GM12891 (cell line): ENCODE measurements around the gene FAM83G.

ENCODE experiments used
- DNase-seq: peaks from one replicate; pipeline ENCODE4 v3.0.0; 2011; ENCODE audit warnings: low spot score; ENCODE audit not compliant: insufficient read length
- FAIRE-seq: peaks from 2 replicates; lab custom pipeline; 2011; peaks lifted over from hg19 to GRCh38; lab: Jason Lieb, UNC
- PAX5 ChIP-seq: IDR thresholded peaks from 2 replicates; pipeline ENCODE4 v1.6.1; 2011; ENCODE audit warnings: low read length, moderate library complexity, mild to moderate bottlenecking; ENCODE audit not compliant: insufficient read depth, severe bottlenecking
- POLR2A ChIP-seq: IDR thresholded peaks from 2 replicates; pipeline ENCODE4 v1.6.1; 2011; ENCODE audit warnings: low read depth, low read length, control low read depth
- POLR2AphosphoS5 ChIP-seq: IDR thresholded peaks from 2 replicates; pipeline ENCODE4 v1.6.1; 2011; ENCODE audit warnings: low read depth, low read length, control low read depth
- POU2F2 ChIP-seq: IDR thresholded peaks from 2 replicates; pipeline ENCODE4 v1.6.1; 2011; ENCODE audit warnings: low read depth, mild to moderate bottlenecking, control low read depth, low read length, moderate library complexity
- SPI1 ChIP-seq: IDR thresholded peaks from 2 replicates; pipeline ENCODE4 v1.6.1; 2011; ENCODE audit warnings: low read depth, low read length, control low read depth
- TAF1 ChIP-seq: IDR thresholded peaks from 2 replicates; pipeline ENCODE4 v1.6.1; 2011; ENCODE audit warnings: low read depth, low read length, control low read depth

The FAM83G gene

GRCh38 chr17:19017804-19018599 lies 13.4 kb upstream of the FAM83G start:
- TF ChIP-seq POLR2AphosphoS5: peak; percentile 64; the same call in 1 of the 2 replicates
- no peak for TF ChIP-seq SPI1
- DNase-seq (no peak), FAIRE-seq (no peak)

GRCh38 chr17:19017401-19017800 lies 12.8 kb upstream of the FAM83G start:
- no peak for DNase-seq
- no peak for FAIRE-seq
- TF ChIP-seq POLR2A (no peak), TAF1 (no peak), PAX5 (no peak), POLR2AphosphoS5 (no peak), SPI1 (no peak)

- TF ChIP-seq SPI1 (no peak), POLR2AphosphoS5 (no peak), POU2F2 (no peak), PAX5 (no peak), POLR2A (no peak), TAF1 (no peak)
Observed at GRCh38 chr17:19016881-19017280, 12.3 kb upstream of the FAM83G start.

GRCh38 chr17:19016297-19016696 lies 11.7 kb upstream of the FAM83G start:
- TF ChIP-seq PAX5 (no peak), SPI1 (no peak), POU2F2 (no peak), TAF1 (no peak), POLR2AphosphoS5 (no peak), POLR2A (no peak)
- no peak for FAIRE-seq
- no peak for DNase-seq

More at GRCh38 chr17:19016881-19017280, 12.3 kb upstream of the FAM83G start:
- DNase-seq (no peak), FAIRE-seq (no peak)

GRCh38 chr17:19015428-19015827 lies 10.9 kb upstream of the FAM83G start:
- DNase-seq: no peak
- TF ChIP-seq SPI1: no peak
- TF ChIP-seq PAX5: no peak
- no peak for TF ChIP-seq POU2F2
- no peak for TF ChIP-seq POLR2AphosphoS5
- TF ChIP-seq POLR2A: no peak
- TF ChIP-seq TAF1: no peak
- no peak for FAIRE-seq

GRCh38 chr17:19014628-19015215 lies 10.2 kb upstream of the FAM83G start:
- FAIRE-seq: no peak
- TF ChIP-seq SPI1 (no peak), POU2F2 (no peak), POLR2AphosphoS5 (no peak), POLR2A (no peak), TAF1 (no peak), PAX5 (no peak)
- DNase-seq: no peak

DNA sequence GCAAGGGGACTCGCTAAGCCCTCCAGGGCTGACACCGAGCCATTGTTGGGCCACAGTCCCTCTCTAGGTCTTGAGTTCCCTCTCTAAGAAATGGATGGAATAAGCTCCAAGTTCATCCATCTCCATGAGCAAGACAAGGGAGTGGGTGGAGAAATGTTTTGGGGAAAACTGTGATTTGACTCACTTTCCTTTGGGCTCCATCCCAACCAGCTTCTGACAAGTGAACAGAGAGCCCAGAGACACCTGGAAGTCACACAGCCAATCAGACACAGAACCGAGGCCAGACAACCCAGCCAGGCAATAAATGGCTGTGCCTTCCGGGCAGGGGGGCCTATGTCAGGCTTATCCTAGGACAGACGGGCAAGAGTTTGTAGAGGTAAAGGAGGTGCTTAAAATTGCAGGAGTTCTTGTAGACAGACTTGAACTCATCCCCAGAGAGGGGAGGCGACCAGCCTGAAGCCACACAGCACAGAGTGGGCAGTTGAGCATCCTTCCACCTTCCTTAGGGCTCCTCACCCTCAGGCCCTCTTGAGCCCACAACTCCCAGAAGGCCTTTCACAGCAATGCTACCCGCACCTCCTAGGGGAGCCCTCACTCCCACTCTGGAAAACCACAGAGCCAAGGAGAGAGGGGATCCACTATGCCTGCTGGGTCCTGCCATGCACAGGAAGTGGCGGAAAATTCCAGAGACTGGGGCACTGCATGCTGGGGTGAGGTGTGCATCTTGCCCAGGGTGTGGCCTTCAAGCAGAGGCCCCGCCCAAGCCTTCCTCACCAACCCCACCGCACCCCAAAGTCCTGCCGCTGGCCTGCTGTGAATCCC lies 9.5 kb upstream of the FAM83G start:
- DNase-seq: no peak
- FAIRE-seq: no peak
- TF ChIP-seq PAX5: no peak
- TF ChIP-seq TAF1: no peak
- no peak for TF ChIP-seq POLR2A
- TF ChIP-seq SPI1: no peak
- no peak for TF ChIP-seq POLR2AphosphoS5
- TF ChIP-seq POU2F2: no peak

DNA sequence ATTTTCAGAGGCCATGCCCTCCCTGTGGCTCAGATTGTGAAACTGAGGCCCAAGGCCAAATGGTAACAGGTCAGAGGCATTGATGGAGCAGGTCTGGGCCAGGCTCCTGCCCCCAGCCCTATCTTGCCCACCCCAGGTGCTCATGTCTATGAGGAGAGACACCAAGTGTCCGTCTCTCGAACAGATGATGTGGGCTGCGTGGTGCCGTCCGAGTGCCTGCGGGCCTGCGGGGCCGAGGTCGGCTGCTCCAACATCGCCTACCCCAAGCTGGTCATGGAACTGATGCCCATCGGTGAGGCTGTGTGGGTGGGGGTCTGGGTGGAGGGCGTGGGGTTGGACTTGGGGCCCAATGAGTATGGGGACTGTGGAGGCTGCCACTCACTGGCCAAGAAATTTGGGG lies 8.7 kb upstream of the FAM83G start:
- FAIRE-seq (no peak), DNase-seq (no peak)
- no peak for TF ChIP-seq POLR2AphosphoS5
- TF ChIP-seq TAF1: no peak
- no peak for TF ChIP-seq POLR2A
- TF ChIP-seq SPI1: no peak
- no peak for TF ChIP-seq PAX5
- TF ChIP-seq POU2F2: no peak

- TF ChIP-seq POLR2A (no peak), SPI1 (no peak), PAX5 (no peak), POU2F2 (no peak), TAF1 (no peak), POLR2AphosphoS5 (no peak)
- FAIRE-seq (no peak), DNase-seq (no peak)
Observed at GRCh38 chr17:19012171-19013080, 7.9 kb upstream of the FAM83G start.
